Measurements from ENCODE around the gene USP17L19. TPM values are rescaled to one million over a fixed set of nuclear protein-coding genes. Genes with fewer than 3 reads are reported as not detected.
"Not testable (repeated sequence)": the region's sequence is repeated elsewhere in the genome, so short reads cannot be mapped to it uniquely, and the experiment has no call there.

USP17L19 gene
- total and polyA plus RNA-seq, 2 donors (not counting 3 experiments of a cell fraction or from before 2014, with no cell fraction given), result not detected

- H3K27ac ChIP-seq (ENCODE audit: insufficient read depth, low read depth, low read length); H3K79me2 ChIP-seq (ENCODE audit: control insufficient read depth, insufficient read depth, low read length); H3K27me3 ChIP-seq (ENCODE audit: control insufficient read depth in 2 of 2, insufficient read depth in 2 of 2, low read length in 2 of 2); H4K20me1 ChIP-seq (replicated peaks; ENCODE audit: control insufficient read depth, extremely low read depth, insufficient read depth, low read length); H3K4me1 ChIP-seq (ENCODE audit: control insufficient read depth, extremely low read depth, insufficient read depth, low read length); BruUV-seq (replicated peaks); H3K9ac ChIP-seq (replicated peaks; ENCODE audit: extremely low read depth, insufficient read depth, low read length); dilution Hi-C loops (cut with MboI; ENCODE audit: extremely low pct_ligation_motif_present, low sequenced_read_pairs); FAIRE-seq; H3K9me3 ChIP-seq (replicated peaks; ENCODE audit: control insufficient read depth, insufficient read depth, low read length); H2AFZ ChIP-seq (ENCODE audit: low read depth, low read length); H3K9me1 ChIP-seq (replicated peaks; ENCODE audit: control insufficient read depth, extremely low read depth, insufficient read depth, low read length); H3K4me2 ChIP-seq (ENCODE audit: insufficient read depth, low read length); POLR2A ChIA-PET; H3K36me3 ChIP-seq (ENCODE audit: control insufficient read depth in 2 of 2, extremely low read depth in 1 of 2, insufficient read depth in 2 of 2, low read length in 2 of 2); CTCF ChIA-PET; DNase-seq (ENCODE audit: low read depth, low spot score); H3K4me3 ChIP-seq (replicated peaks in 1 of 3; ENCODE audit: insufficient read depth in 1 of 3, low read depth in 1 of 3, low read length in 3 of 3); intact Hi-C loops (cut with micrococcal nuclease): not testable (repeated sequence)
Observed at GRCh38 chr4:9262572-9262971, 9.4 kb downstream of the USP17L19 start, which contains the start of gene USP17L21. Gene USP17L21 (plus strand): TSS chr4:9262872. CDS start chr4:9262872, 0 bp downstream.

GRCh38 chr4:9267319-9267718 lies 14.1 kb downstream of the USP17L19 start, which contains the start of gene USP17L22:
Gene USP17L22 (plus strand): TSS chr4:9267619. CDS start chr4:9267619, 0 bp downstream.
- H3K4me2 ChIP-seq (ENCODE audit: insufficient read depth, low read length); dilution Hi-C loops (cut with MboI; ENCODE audit: extremely low pct_ligation_motif_present, low sequenced_read_pairs); H3K27ac ChIP-seq (ENCODE audit: insufficient read depth, low read depth, low read length); H3K9ac ChIP-seq (replicated peaks; ENCODE audit: extremely low read depth, insufficient read depth, low read length); H2AFZ ChIP-seq (ENCODE audit: low read depth, low read length); DNase-seq (ENCODE audit: low read depth, low spot score); H3K4me1 ChIP-seq (ENCODE audit: control insufficient read depth, extremely low read depth, insufficient read depth, low read length); H3K9me3 ChIP-seq (replicated peaks; ENCODE audit: control insufficient read depth, insufficient read depth, low read length); H3K36me3 ChIP-seq (ENCODE audit: control insufficient read depth in 2 of 2, extremely low read depth in 1 of 2, insufficient read depth in 2 of 2, low read length in 2 of 2); H3K79me2 ChIP-seq (ENCODE audit: control insufficient read depth, insufficient read depth, low read length); CTCF ChIA-PET; H4K20me1 ChIP-seq (replicated peaks; ENCODE audit: control insufficient read depth, extremely low read depth, insufficient read depth, low read length); H3K27me3 ChIP-seq (ENCODE audit: control insufficient read depth in 2 of 2, insufficient read depth in 2 of 2, low read length in 2 of 2); H3K4me3 ChIP-seq (replicated peaks in 1 of 3; ENCODE audit: insufficient read depth in 1 of 3, low read depth in 1 of 3, low read length in 3 of 3); FAIRE-seq; H3K9me1 ChIP-seq (replicated peaks; ENCODE audit: control insufficient read depth, extremely low read depth, insufficient read depth, low read length); POLR2A ChIA-PET; BruUV-seq (replicated peaks); intact Hi-C loops (cut with micrococcal nuclease): not testable (repeated sequence)

- H3K27ac ChIP-seq (ENCODE audit: insufficient read depth, low read depth, low read length); BruUV-seq (replicated peaks); H3K9me1 ChIP-seq (replicated peaks; ENCODE audit: control insufficient read depth, extremely low read depth, insufficient read depth, low read length); dilution Hi-C loops (cut with MboI; ENCODE audit: extremely low pct_ligation_motif_present, low sequenced_read_pairs); DNase-seq (ENCODE audit: low read depth, low spot score); H3K4me2 ChIP-seq (ENCODE audit: insufficient read depth, low read length); intact Hi-C loops (cut with micrococcal nuclease); H3K36me3 ChIP-seq (ENCODE audit: control insufficient read depth in 2 of 2, extremely low read depth in 1 of 2, insufficient read depth in 2 of 2, low read length in 2 of 2); H4K20me1 ChIP-seq (replicated peaks; ENCODE audit: control insufficient read depth, extremely low read depth, insufficient read depth, low read length); CTCF ChIA-PET; H3K9me3 ChIP-seq (replicated peaks; ENCODE audit: control insufficient read depth, insufficient read depth, low read length); H3K27me3 ChIP-seq (ENCODE audit: control insufficient read depth in 2 of 2, insufficient read depth in 2 of 2, low read length in 2 of 2); H3K4me3 ChIP-seq (replicated peaks in 1 of 3; ENCODE audit: insufficient read depth in 1 of 3, low read depth in 1 of 3, low read length in 3 of 3); H3K9ac ChIP-seq (replicated peaks; ENCODE audit: extremely low read depth, insufficient read depth, low read length); H3K4me1 ChIP-seq (ENCODE audit: control insufficient read depth, extremely low read depth, insufficient read depth, low read length); POLR2A ChIA-PET; H3K79me2 ChIP-seq (ENCODE audit: control insufficient read depth, insufficient read depth, low read length); H2AFZ ChIP-seq (ENCODE audit: low read depth, low read length): not testable (repeated sequence)
- FAIRE-seq, result peak; percentile 24
Observed at GRCh38 chr4:9271719-9272118, 18.5 kb downstream of the USP17L19 start.

Other genes with a start within 250 kb of the USP17L19 start
- gene FAM90A26, start 83.0 kb upstream of the USP17L19 start, total RNA-seq, result not detected in 2 replicates
- not detected in 2 replicates for gene FAM90A26, start 83.0 kb upstream of the USP17L19 start, polyA plus RNA-seq
- not detected in 2 replicates for gene USP17L10, start 42.7 kb upstream of the USP17L19 start, total RNA-seq
- gene USP17L10, start 42.7 kb upstream of the USP17L19 start, polyA plus RNA-seq, result not detected in 2 replicates
- not detected in 2 replicates for gene USP17L11, start 38.0 kb upstream of the USP17L19 start, total RNA-seq
- gene USP17L11, start 38.0 kb upstream of the USP17L19 start, polyA plus RNA-seq, result not detected in 2 replicates
- not detected in 2 replicates for gene USP17L12, start 33.2 kb upstream of the USP17L19 start, total RNA-seq
- not detected in 2 replicates for gene USP17L12, start 33.2 kb upstream of the USP17L19 start, polyA plus RNA-seq
- not detected in 2 replicates for gene USP17L13, start 28.5 kb upstream of the USP17L19 start, total RNA-seq
- not detected in 2 replicates for gene USP17L13, start 28.5 kb upstream of the USP17L19 start, polyA plus RNA-seq
- gene USP17L15, start 19.0 kb upstream of the USP17L19 start, total RNA-seq, result not detected in 2 replicates
- gene USP17L15, start 19.0 kb upstream of the USP17L19 start, polyA plus RNA-seq, result not detected in 2 replicates
- not detected in 2 replicates for gene USP17L17, start 9.5 kb upstream of the USP17L19 start, total RNA-seq
- gene USP17L17, start 9.5 kb upstream of the USP17L19 start, polyA plus RNA-seq, result not detected in 2 replicates
- gene USP17L18, start 4.7 kb upstream of the USP17L19 start, total RNA-seq, result not detected in 2 replicates
- gene USP17L18, start 4.7 kb upstream of the USP17L19 start, polyA plus RNA-seq, result not detected in 2 replicates
- not detected in 2 replicates for gene USP17L20, start 4.7 kb downstream of the USP17L19 start, total RNA-seq
- not detected in 2 replicates for gene USP17L20, start 4.7 kb downstream of the USP17L19 start, polyA plus RNA-seq
- not detected in 2 replicates for gene USP17L21, start 9.5 kb downstream of the USP17L19 start, total RNA-seq
- gene USP17L21, start 9.5 kb downstream of the USP17L19 start, polyA plus RNA-seq, result not detected in 2 replicates
- not detected in 2 replicates for gene USP17L22, start 14.2 kb downstream of the USP17L19 start, total RNA-seq
- gene USP17L22, start 14.2 kb downstream of the USP17L19 start, polyA plus RNA-seq, result not detected in 2 replicates
- not detected in 2 replicates for gene USP17L24, start 71.8 kb downstream of the USP17L19 start, total RNA-seq
- gene USP17L24, start 71.8 kb downstream of the USP17L19 start, polyA plus RNA-seq, result not detected in 2 replicates
- gene USP17L25, start 76.5 kb downstream of the USP17L19 start, total RNA-seq, result not detected in 2 replicates
- not detected in 2 replicates for gene USP17L25, start 76.5 kb downstream of the USP17L19 start, polyA plus RNA-seq
- gene USP17L26, start 81.3 kb downstream of the USP17L19 start, total RNA-seq, result not detected in 2 replicates
- not detected in 2 replicates for gene USP17L26, start 81.3 kb downstream of the USP17L19 start, polyA plus RNA-seq
- not detected in 2 replicates for gene USP17L5, start 86.0 kb downstream of the USP17L19 start, total RNA-seq
- gene USP17L5, start 86.0 kb downstream of the USP17L19 start, polyA plus RNA-seq, result not detected in 2 replicates
- gene USP17L27, start 90.8 kb downstream of the USP17L19 start, total RNA-seq, result not detected in 2 replicates
- gene USP17L27, start 90.8 kb downstream of the USP17L19 start, polyA plus RNA-seq, result not detected in 2 replicates
- not detected in 2 replicates for gene USP17L28, start 95.5 kb downstream of the USP17L19 start, total RNA-seq
- not detected in 2 replicates for gene USP17L28, start 95.5 kb downstream of the USP17L19 start, polyA plus RNA-seq
- not detected in 2 replicates for gene USP17L29, start 100.3 kb downstream of the USP17L19 start, total RNA-seq
- gene USP17L29, start 100.3 kb downstream of the USP17L19 start, polyA plus RNA-seq, result not detected in 2 replicates
- not detected in 2 replicates for gene USP17L30, start 109.8 kb downstream of the USP17L19 start, total RNA-seq
- not detected in 2 replicates for gene USP17L30, start 109.8 kb downstream of the USP17L19 start, polyA plus RNA-seq
- gene DEFB131A, start 191.0 kb downstream of the USP17L19 start, total RNA-seq, result not detected in 2 replicates
- not detected in 2 replicates for gene DEFB131A, start 191.0 kb downstream of the USP17L19 start, polyA plus RNA-seq

All from endothelial cell of umbilical vein (primary cell).